K562 (cell line): ENCODE data around the gene C13orf46. TPM values are rescaled to one million over a fixed set of nuclear protein-coding genes. Genes with fewer than 3 reads are reported as not detected.

Experiments
- ATAC-seq: fragments of 200-7000 bp; cut with Tn5 transposase; 3 replicates; pipeline ENCODE4 v1.9.1; 2020; ENCODE audit warnings: moderate library complexity
- BruUV-seq: library from RNA; stranded (reverse); fragments of 400-500 nt; replicated peaks from 2 replicates; lab custom pipeline; 2021; lab: Mats Ljungman, UMichigan
- CTCF ChIA-PET: fragments of 300-600 bp; formaldehyde crosslinking; extraction: SDS; loops from one replicate; lab custom pipeline; 2021; ENCODE audit warnings: low intra/inter-chr PET ratio; lab: Yijun Ruan, JAX
- POLR2A ChIA-PET: fragments of 300-600, 350-650 bp; sonication (Branson Sonifier 250); formaldehyde crosslinking; extraction: SDS; loops from one replicate; lab custom pipeline; 2021; ENCODE audit warnings: antibody characterized with exemption, inconsistent platforms; lab: Yijun Ruan, JAX
- DNase-seq, 4 experiments: peaks; one replicate each; pipeline versions ENCODE4 v3.0.0 to v3.0.0-alpha.2; 2011 to 2018; ENCODE audit warnings: low spot score in 3 of 4, mixed read lengths in 3 of 4; ENCODE audit errors: extremely low read depth in 1 of 4
- FAIRE-seq: peaks from 2 replicates; lab custom pipeline; 2011; peaks lifted over from hg19 to GRCh38; lab: Jason Lieb, UNC
- H2AFZ ChIP-seq: 2 replicates; pipeline ENCODE4 v1.6.0; 2011; ENCODE audit warnings: low read depth, low read length, control low read depth, inconsistent platforms
- H3K27ac ChIP-seq: fragments of 200-600 bp; 3 replicates; pipeline ENCODE4 v1.8.0; 2011; ENCODE audit warnings: low read depth, mild to moderate bottlenecking, control low read depth, inconsistent platforms, low read length, moderate library complexity, mixed read lengths; ENCODE audit errors: extremely low read depth
- H3K27me3 ChIP-seq, 2 experiments: fragments of 300-600 bp in 1 of 2; 2 replicates in 1 of 2; 3 replicates in 1 of 2; pipeline versions ENCODE4 v1.6.0 to v1.8.0; 2011; ENCODE audit warnings: inconsistent platforms in 2 of 2, low read length in 2 of 2, mild to moderate bottlenecking in 1 of 2, mixed read lengths in 1 of 2, moderate library complexity in 1 of 2; ENCODE audit not compliant: control insufficient read depth in 2 of 2, insufficient read depth in 2 of 2
- H3K36me3 ChIP-seq: fragments of 300-600 bp; 3 replicates; pipeline ENCODE4 v1.8.0; 2011; ENCODE audit warnings: mild to moderate bottlenecking, low read length, inconsistent platforms; ENCODE audit not compliant: control insufficient read depth, insufficient read depth
- H3K4me1 ChIP-seq, 2 experiments: fragments of 200-600 bp in 1 of 2; replicated peaks in 1 of 2; 2 replicates in 1 of 2; 3 replicates in 1 of 2; pipeline versions ENCODE4 v1.5.1 to v1.8.0; 2011; ENCODE audit warnings: inconsistent platforms in 2 of 2, low read length in 2 of 2, mild to moderate bottlenecking in 1 of 2, mixed read lengths in 1 of 2, moderate library complexity in 1 of 2; ENCODE audit not compliant: control insufficient read depth in 2 of 2, insufficient read depth in 2 of 2
- H3K4me2 ChIP-seq: 2 replicates; pipeline ENCODE4 v1.6.1; 2011; ENCODE audit warnings: low read length, control low read depth, inconsistent platforms, mixed read lengths; ENCODE audit not compliant: insufficient read depth
- H3K4me3 ChIP-seq: fragments of 200-600 bp; sonication (generic), shearing (Covaris generic); 2 replicates; pipeline ENCODE4 v1.5.1; 2016; ENCODE audit warnings: control low read depth, inconsistent platforms
- H3K79me2 ChIP-seq: fragments of 200-600 bp; 3 replicates; pipeline ENCODE4 v1.8.0; 2011; ENCODE audit warnings: low read length, inconsistent platforms; ENCODE audit not compliant: control insufficient read depth, insufficient read depth
- H3K9ac ChIP-seq, 2 experiments: 2 replicates each; pipeline versions ENCODE4 v1.6.0 to v1.6.1; 2011; ENCODE audit warnings: low read depth in 2 of 2, low read length in 2 of 2, control low read depth in 1 of 2, inconsistent platforms in 1 of 2, mild to moderate bottlenecking in 1 of 2, mixed read lengths in 1 of 2; ENCODE audit not compliant: insufficient read depth in 1 of 2
- H3K9me1 ChIP-seq: one replicate; pipeline ENCODE4 v1.6.0; 2011; ENCODE audit warnings: inconsistent platforms, mild to moderate bottlenecking, low read length, moderate library complexity; ENCODE audit not compliant: control insufficient read depth, insufficient read depth
- H3K9me3 ChIP-seq: replicated peaks from 2 replicates; pipeline ENCODE4 v1.5.1; 2011; ENCODE audit warnings: low read depth, low read length, inconsistent platforms; ENCODE audit not compliant: control insufficient read depth, insufficient read depth
- H4K20me1 ChIP-seq: replicated peaks from 2 replicates; pipeline ENCODE4 v1.6.1; 2011; ENCODE audit warnings: low read length, inconsistent platforms, mixed read lengths; ENCODE audit not compliant: control insufficient read depth, insufficient read depth
- ARID3A ChIP-seq: IDR thresholded peaks from 2 replicates; pipeline ENCODE4 v1.6.1; 2012; ENCODE audit warnings: low read depth, low read length, improper control_type of control experiment, borderline replicate concordance
- CBX3 ChIP-seq, 2 experiments: IDR thresholded peaks; 1 replicate in 1 of 2; 2 replicates in 1 of 2; pipeline ENCODE4 v1.6.1; 2012; ENCODE audit warnings: inconsistent platforms in 2 of 2, low read length in 2 of 2, borderline replicate concordance in 1 of 2, control low read depth in 1 of 2
- JUN ChIP-seq, 2 experiments: sonication (generic) in 1 of 2; formaldehyde crosslinking in 1 of 2; IDR thresholded peaks; 2 replicates each; pipeline versions ENCODE4 v1.6.1 to v1.8.0; 2012 to 2022; ENCODE audit warnings: borderline replicate concordance in 2 of 2, mild to moderate bottlenecking in 2 of 2, improper control_type of control experiment in 1 of 2, low read depth in 1 of 2, low read length in 1 of 2, missing genetic modification reagents in 1 of 2
- MITF ChIP-seq: IDR thresholded peaks from 2 replicates; pipeline ENCODE4 v1.6.1; 2014; ENCODE audit warnings: antibody characterized with exemption
- NFE2L1 ChIP-seq: fragments of 450-650 bp; IDR thresholded peaks from 2 replicates; pipeline ENCODE4 v1.6.1; 2016; ENCODE audit warnings: missing genetic modification characterization, low read depth, mild to moderate bottlenecking, missing compliant biosample characterization, moderate library complexity, borderline replicate concordance
- PATZ1 ChIP-seq: fragments of 250-450 bp; sonication (Bioruptor Pico); IDR thresholded peaks from 2 replicates; pipeline ENCODE4 v1.5.0; 2020; ENCODE audit warnings: mild to moderate bottlenecking, borderline replicate concordance
- SRF ChIP-seq, 2 experiments: fragments of 250-450, 450-650 bp in 1 of 2; sonication (Bioruptor Pico) in 1 of 2; sonication (generic) in 1 of 2; formaldehyde crosslinking; IDR thresholded peaks; 2 replicates each; pipeline versions ENCODE4 v1.5.0 to v1.5.1; 2020 to 2022; ENCODE audit warnings: mild to moderate bottlenecking in 1 of 2, missing genetic modification reagents in 1 of 2
- SRSF3 ChIP-seq: fragments of 200-400 bp; formaldehyde crosslinking; IDR thresholded peaks from 2 replicates; pipeline ENCODE4 v1.6.1; 2016; ENCODE audit warnings: mild to moderate bottlenecking, low read length, moderate library complexity; ENCODE audit not compliant: insufficient read depth
- ZNF395 ChIP-seq: fragments of 200-800 bp; sonication (Bioruptor generic); IDR thresholded peaks from 2 replicates; pipeline ENCODE4 v1.6.1; 2017; ENCODE audit warnings: missing genetic modification characterization, missing compliant biosample characterization
- WGBS: fragments of 100-300 bp; shearing (Covaris generic); methylation state at CpG from one replicate; pipeline ENCODE4 v1.1.6; 2016; ENCODE audit warnings: low coverage, mixed read lengths; ENCODE audit not compliant: insufficient coverage; ENCODE audit errors: missing lambda C conversion rate; 5-methylcytosine and 5-hydroxymethylcytosine counted together
- in situ Hi-C: fragments of 300-500 bp; cut with MboI; formaldehyde crosslinking; loops from 4 replicates; pipeline ENCODE4 v1.15.0; 2018; ENCODE audit warnings: inconsistent platforms, mixed read lengths
- intact Hi-C: fragments of 100-400 bp; cut with micrococcal nuclease; formaldehyde crosslinking; loops from 2 replicates; pipeline ENCODE4 v1.14.2; 2022
- polyA plus RNA-seq, 8 experiments: library from polyadenylated mRNA; depleted of rRNA in 4 of 8; stranded (reverse) in 5 of 8; unstranded in 3 of 8; fragments of >200 nt; fragmentation: Nextera tagmentation in 2 of 8; fragmentation: Illumina TruSeq in 1 of 8; extraction: Ambion mirVana in 2 of 8; extraction: Trizol in 1 of 8; gene quantifications; 2 replicates each; pipeline versions ENCODE4 v1.2.1 to v1.2.3, GENCODE V29; 2011 to 2014; ENCODE audit warnings: inconsistent platforms in 1 of 8, missing spikeins in 1 of 8
- total RNA-seq, 7 experiments: library from RNA; depleted of rRNA in 6 of 7; stranded (reverse); fragments of >200 nt in 6 of 7; fragmentation: Illumina TruSeq in 2 of 7; extraction: Trizol in 2 of 7; gene quantifications; 2 replicates each; pipeline versions ENCODE4 v1.2.1 to v1.2.3, GENCODE V29; 2011 to 2021; ENCODE audit warnings: low replicate concordance in 1 of 7

Gene C13orf46
- total and polyA plus RNA-seq, 9 of the 15 experiments (the other 6 are each of a cell fraction or from before 2014, with no cell fraction given), result 0.04 to 0.24 (median 0.05) TPM; not detected in 4

GRCh38 chr13:113939944-113940297 lies 34.0 kb downstream of the C13orf46 start:
- H3K9ac ChIP-seq, result no peak overlapping the region
- H3K4me1 ChIP-seq, result peaks cover 0 to 17% of the 10 kb centered on the region in 2 experiments; a peak in 2 of 5 replicates
- no peak for ATAC-seq
- no peaks in the 10 kb centered on the region for H3K79me2 ChIP-seq
- H2AFZ ChIP-seq, result no peak overlapping the region
- WGBS, result 9% methylated on average over 13 of the region's 16 CpGs
- no peaks in the 10 kb centered on the region; the same call in 1 of the 2 replicates for H4K20me1 ChIP-seq
- in situ Hi-C loops, result no loop called here
- intact Hi-C loops, result no loop called here
- ChIA-PET POLR2A (no interaction called here), CTCF (no interaction called here)
- no peaks in the 10 kb centered on the region for H3K9me3 ChIP-seq
- BruUV-seq, result no TSS peak
- H3K27ac ChIP-seq, result no peak overlapping the region
- no peaks in the 10 kb centered on the region for H3K36me3 ChIP-seq
- H3K4me2 ChIP-seq, result no peak overlapping the region
- DNase-seq, result no peak
- H3K4me3 ChIP-seq, result no peak overlapping the region
- peaks cover 35 to 81% of the 10 kb centered on the region in 2 experiments for H3K27me3 ChIP-seq
- H3K9me1 ChIP-seq, result no peaks in the 10 kb centered on the region
- no peak for FAIRE-seq
- no peak for TF ChIP-seq ARID3A
- no peak for TF ChIP-seq ZNF395 (CRISPR knock-in tag)
- TF ChIP-seq SRF (CRISPR knock-in tag; IDR thresholded peaks at IDR 0.05), result no peak
- TF ChIP-seq SRSF3, result no peak
- TF ChIP-seq MITF, result no peak
- no peak for TF ChIP-seq PATZ1 (CRISPR knock-in tag)
- TF ChIP-seq JUN (IDR thresholded peaks at IDR 0.05; ENCODE audit: borderline replicate concordance, low read depth, low read length), result no peak
- no peak for TF ChIP-seq JUN (CRISPR knock-in tag; IDR thresholded peaks at IDR 0.05; ENCODE audit: borderline replicate concordance)
- no peak for TF ChIP-seq NFE2L1 (tag)
- TF ChIP-seq CBX3 (IDR thresholded peaks at IDR 0.05; ENCODE audit: borderline replicate concordance in 1 of 2, low read length in 2 of 2), result no peak
